ENCODE results near the gene ILF2. TPM values are rescaled to one million over a fixed set of nuclear protein-coding genes. Genes with fewer than 3 reads are reported as not detected.

Gene ILF2
- total RNA-seq, 1 donor from 2014 or later, result 61.6 TPM

GRCh38 chr1:153659175-153659534 is 11.6 kb downstream of the ILF2 start:
- intact Hi-C loops (cut with micrococcal nuclease), result no loop called here
- H3K27me3 ChIP-seq (ENCODE audit: low read depth), result no peaks in the 10 kb centered on the region
- H3K27ac ChIP-seq (replicated peaks), result peak overlapping the region; percentile 98
- DNase-seq, result no peak
- no peaks in the 10 kb centered on the region for H3K9me3 ChIP-seq (replicated peaks)
- peaks cover 23% of the 10 kb centered on the region for H3K4me1 ChIP-seq
- no peak for TF ChIP-seq CTCF (IDR thresholded peaks at IDR 0.05; ENCODE audit: borderline replicate concordance)
- H3K4me3 ChIP-seq, result peak overlapping the region; percentile 92
- peaks cover 42% of the 10 kb centered on the region for H3K36me3 ChIP-seq

GRCh38 chr1:153658400-153659174 is 12.2 kb downstream of the ILF2 start, which contains the start of gene SNAPIN:
SNAPIN (plus strand) TSS chr1:153658703; CDS start chr1:153658744, 41 bp downstream.
- peak; percentile 35 for TF ChIP-seq CTCF (IDR thresholded peaks at IDR 0.05; ENCODE audit: borderline replicate concordance)
- no peaks in the 10 kb centered on the region for H3K27me3 ChIP-seq (ENCODE audit: low read depth)
- no peaks in the 10 kb centered on the region for H3K9me3 ChIP-seq (replicated peaks)
- H3K4me1 ChIP-seq, result peaks cover 23% of the 10 kb centered on the region
- peak; percentile 93 for DNase-seq
- peak within 1 kb of the TSS; percentile 98 for H3K27ac ChIP-seq (replicated peaks)
- peak within 1 kb of the TSS; percentile 92 for H3K4me3 ChIP-seq
- intact Hi-C loops (cut with micrococcal nuclease), result no loop called here
- peaks cover 36% of the 10 kb centered on the region for H3K36me3 ChIP-seq

GRCh38 chr1:153655333-153655732 is 15.5 kb downstream of the ILF2 start:
- no peaks in the 10 kb centered on the region for H3K27me3 ChIP-seq (ENCODE audit: low read depth)
- no peaks in the 10 kb centered on the region for H3K9me3 ChIP-seq (replicated peaks)
- H3K36me3 ChIP-seq, result peaks cover 6% of the 10 kb centered on the region
- H3K27ac ChIP-seq (replicated peaks), result no peak overlapping the region
- H3K4me3 ChIP-seq, result no peak overlapping the region
- peaks cover 23% of the 10 kb centered on the region for H3K4me1 ChIP-seq
- TF ChIP-seq CTCF (IDR thresholded peaks at IDR 0.05; ENCODE audit: borderline replicate concordance), result no peak
- DNase-seq, result no peak
- intact Hi-C loops (cut with micrococcal nuclease), result no loop called here

- Histone ChIP-seq H3K27ac (replicated peaks) (peak overlapping the region; percentile 70), H3K9me3 (replicated peaks) (no peaks in the 10 kb centered on the region), H3K27me3 (ENCODE audit: low read depth) (no peaks in the 10 kb centered on the region), H3K4me1 (peaks cover 20% of the 10 kb centered on the region), H3K4me3 (no peak overlapping the region), H3K36me3 (no peaks in the 10 kb centered on the region)
- no peak for TF ChIP-seq CTCF (IDR thresholded peaks at IDR 0.05; ENCODE audit: borderline replicate concordance)
- intact Hi-C loops (cut with micrococcal nuclease), result no loop called here
- no peak for DNase-seq
Observed at GRCh38 chr1:153652805-153653500, 17.8 kb downstream of the ILF2 start.

GRCh38 chr1:153651771-153652170 is 19.0 kb downstream of the ILF2 start:
- Histone ChIP-seq H3K27me3 (ENCODE audit: low read depth) (no peaks in the 10 kb centered on the region), H3K4me3 (no peak overlapping the region), H3K9me3 (replicated peaks) (no peaks in the 10 kb centered on the region), H3K4me1 (peaks cover 19% of the 10 kb centered on the region), H3K36me3 (peaks cover 3% of the 10 kb centered on the region), H3K27ac (replicated peaks) (no peak overlapping the region)
- intact Hi-C loops (cut with micrococcal nuclease), result no loop called here
- TF ChIP-seq CTCF (IDR thresholded peaks at IDR 0.05; ENCODE audit: borderline replicate concordance), result no peak
- DNase-seq, result no peak

All from left ventricle myocardium inferior (tissue), 1 donor.